ENCODE measurements around the gene REEP3. TPM values are rescaled to one million over a fixed set of nuclear protein-coding genes. Genes with fewer than 3 reads are reported as not detected.

The REEP3 gene
- total and polyA plus RNA-seq, 2 of the 4 experiments (the other 2 are of a cell fraction), result 11.7 to 28.9 TPM

- Histone ChIP-seq H3K4me2 (ENCODE audit: low read depth, low read length) (no peak overlapping the region), H3K9ac (ENCODE audit: low read depth, low read length) (no peak overlapping the region), H3K27ac (ENCODE audit: insufficient read depth, low read length) (no peak overlapping the region), H3K27me3 (ENCODE audit: control insufficient read depth, insufficient read depth, low read length) (no peaks in the 10 kb centered on the region), H2BK15ac (ENCODE audit: low read depth, low read length) (no peak overlapping the region), H3K18ac (ENCODE audit: low read depth, low read length) (no peak overlapping the region), H3K4ac (ENCODE audit: low read depth, low read length) (no peak overlapping the region), H2BK20ac (ENCODE audit: low read depth, low read length) (no peak overlapping the region), H2AFZ (replicated peaks; ENCODE audit: low read length, poor library complexity) (no peak overlapping the region), H3K14ac (replicated peaks; ENCODE audit: low read depth, low read length) (no peak overlapping the region), H4K5ac (ENCODE audit: low read depth, low read length) (no peak overlapping the region), H3K79me1 (ENCODE audit: low read depth in 1 of 2, low read length in 2 of 2) (peaks cover 22 to 58% of the 10 kb centered on the region in 2 experiments), H4K20me1 (ENCODE audit: insufficient read depth, low read length) (peaks cover 12% of the 10 kb centered on the region; the same call in 1 of the 2 replicates), H2AK9ac (replicated peaks; ENCODE audit: low read depth, low read length, poor library complexity) (no peak overlapping the region), H3K4me1 (ENCODE audit: control insufficient read depth, insufficient read depth, low read length) (peaks cover 7% of the 10 kb centered on the region), H4K8ac (ENCODE audit: low read depth in 2 of 2, low read length in 2 of 2) (no peak overlapping the region), H2BK5ac (ENCODE audit: low read depth, low read length, poor library complexity, severe bottlenecking) (no peak overlapping the region), H3K23ac (ENCODE audit: low read depth, low read length) (no peak overlapping the region), H4K91ac (ENCODE audit: insufficient read depth, low read depth, low read length) (no peak overlapping the region), H2BK120ac (ENCODE audit: low read depth, low read length) (no peak overlapping the region), H3K4me3 (ENCODE audit: insufficient read depth, low read depth, low read length) (no peak overlapping the region), H3K9me1 (ENCODE audit: insufficient read depth, low read length) (peaks cover 6% of the 10 kb centered on the region), H3K56ac (ENCODE audit: extremely low read depth, insufficient read depth, low read length) (no peak overlapping the region), H3K9me3 (ENCODE audit: control insufficient read depth, insufficient read depth, low read length) (no peaks in the 10 kb centered on the region), H3K36me3 (ENCODE audit: control insufficient read depth, insufficient read depth, low read length) (peaks cover 2% of the 10 kb centered on the region; the same call in 1 of the 2 replicates), H2AK5ac (ENCODE audit: low read depth, low read length) (no peak overlapping the region)
- POLR2A ChIA-PET (ENCODE audit: unreplicated experiment), result interaction anchor here (0.6 kb wide), 1 partner anchor 28 kb away, joined by 10 read pairs; no protein-coding TSS in a partner anchor
- in situ Hi-C loops (cut with MboI; ENCODE audit: low sequenced_read_pairs), result no loop called here
- WGBS, 2 experiments (ENCODE audit: extremely low coverage in 2 of 2, insufficient read length in 1 of 2), result no CpG with 5 or more reads among the region's 4 CpGs
- TF ChIP-seq ELK1 (IDR thresholded peaks at IDR 0.05; ENCODE audit: borderline replicate concordance, low read depth, low read length) (no peak), RAD21 (IDR thresholded peaks at IDR 0.05; ENCODE audit: low read length) (no peak), POLR2A (IDR thresholded peaks at IDR 0.05; ENCODE audit: low read depth, low read length) (no peak), RCOR1 (IDR thresholded peaks at IDR 0.05; ENCODE audit: insufficient replicate concordance, low read length) (no peak), NFE2L2 (IDR thresholded peaks at IDR 0.05; ENCODE audit: low read depth, low read length) (no peak), CHD1 (IDR thresholded peaks at IDR 0.05; ENCODE audit: low read depth, low read length) (no peak), MXI1 (IDR thresholded peaks at IDR 0.05; ENCODE audit: borderline replicate concordance, low read depth, low read length) (no peak), MAFK (IDR thresholded peaks at IDR 0.05; ENCODE audit: low read depth, low read length) (no peak), FOS (IDR thresholded peaks at IDR 0.05; ENCODE audit: low read depth, low read length) (no peak), SMC3 (IDR thresholded peaks at IDR 0.05; ENCODE audit: low read depth, low read length) (no peak)
- DNase-seq, result no peak
- no peak for ATAC-seq (ENCODE audit: low read depth)
- no TSS peak for BruUV-seq (replicated peaks)
- CTCF ChIA-PET, result no interaction called here
- intact Hi-C loops (cut with micrococcal nuclease), result no loop called here
- dilution Hi-C loops (cut with HindIII; ENCODE audit: low sequenced_read_pairs, unreplicated experiment), result no loop called here
Measured at GRCh38 chr10:63591600-63592379, 70.6 kb downstream of the REEP3 start.

Data from IMR-90 (cell line).